Mesothelial cell of epicardium (in vitro differentiated cells): ENCODE data around the gene MAMDC2. TPM values are rescaled to one million over a fixed set of nuclear protein-coding genes. Genes with fewer than 3 reads are reported as not detected.

Experiments
- DNase-seq, 2 experiments: peaks; one replicate each; pipeline ENCODE4 v3.0.0; 2021; ENCODE audit warnings: low spot score in 2 of 2; ENCODE audit not compliant: unreplicated experiment in 2 of 2
- H3K27ac Mint-ChIP-seq: 2 replicates; pipeline ENCODE4 v1.8.0; 2021; ENCODE audit warnings: mixed read lengths
- H3K27me3 Mint-ChIP-seq: 2 replicates; pipeline ENCODE4 v1.8.0; 2021; ENCODE audit warnings: low read depth, mixed read lengths
- H3K36me3 Mint-ChIP-seq: 2 replicates; pipeline ENCODE4 v1.8.0; 2021; ENCODE audit warnings: mixed read lengths
- H3K4me1 Mint-ChIP-seq: 2 replicates; pipeline ENCODE4 v1.8.0; 2021; ENCODE audit warnings: mixed read lengths
- H3K4me3 Mint-ChIP-seq: 2 replicates; pipeline ENCODE4 v1.8.0; 2021; ENCODE audit warnings: mild to moderate bottlenecking, moderate library complexity, mixed read lengths
- H3K9me3 Mint-ChIP-seq: 2 replicates; pipeline ENCODE4 v1.8.0; 2021; ENCODE audit warnings: mixed read lengths
- total RNA-seq: library from RNA; stranded (reverse); gene quantifications from 3 replicates; pipeline ENCODE4 v1.2.1, GENCODE V29; 2021
- TF ChIP-seq, protein P1 (sequence below): fragments of 200-600 bp; sonication (generic); IDR thresholded peaks from one replicate; pipeline ENCODE4 v1.5.0; 2021; ENCODE audit warnings: antibody characterized with exemption; ENCODE audit not compliant: unreplicated experiment

MAMDC2 gene
- total RNA-seq, 1 donor from 2014 or later: 0.49 TPM

DNA sequence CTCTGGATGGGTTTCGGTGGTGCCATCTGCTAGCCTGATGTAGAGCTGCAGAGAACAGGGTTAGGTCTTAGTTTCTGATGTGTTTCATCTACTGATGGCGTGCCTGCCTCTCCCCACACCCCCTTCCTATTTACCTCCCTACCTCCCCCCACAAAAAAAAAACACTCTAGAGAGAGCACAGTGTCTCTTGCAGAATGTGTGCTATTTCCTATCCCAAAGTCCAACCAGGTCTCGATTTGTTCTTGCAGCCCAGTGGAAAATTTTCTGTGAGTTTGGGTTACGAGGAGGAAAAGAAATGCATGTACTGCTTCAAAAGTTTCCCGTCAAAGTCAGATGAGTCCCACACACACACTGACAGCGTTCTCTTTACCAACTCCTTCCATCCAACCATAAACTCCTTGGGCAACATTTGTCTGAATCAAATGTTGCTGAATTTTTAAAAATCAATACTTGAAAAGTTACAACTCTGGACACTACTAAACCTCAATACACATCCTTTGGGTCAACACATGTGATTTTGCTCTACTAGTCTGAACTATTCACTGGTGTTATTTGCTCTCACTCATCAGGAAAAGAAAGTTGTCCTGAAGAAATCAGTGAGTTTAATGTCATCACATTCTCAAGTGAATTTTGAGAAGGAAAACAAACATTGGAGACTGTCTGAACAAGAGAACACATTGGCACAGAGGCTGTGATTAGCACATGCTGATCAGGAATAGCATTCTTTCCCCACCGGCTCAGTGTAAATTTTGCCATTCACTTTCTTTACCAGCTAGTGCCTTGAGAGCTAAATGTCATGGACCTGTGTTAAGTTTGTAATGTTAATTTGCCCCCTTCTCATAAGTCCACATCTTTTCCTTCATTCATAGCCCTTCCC is 84.1 kb downstream of the MAMDC2 start:
- H3K27me3 Mint-ChIP-seq: no peaks in the 10 kb centered on the region
- H3K4me3 Mint-ChIP-seq: no peak overlapping the region
- H3K9me3 Mint-ChIP-seq: peaks cover 3% of the 10 kb centered on the region
- peaks cover 4% of the 10 kb centered on the region for H3K4me1 Mint-ChIP-seq
- TF ChIP-seq, protein P1, sequence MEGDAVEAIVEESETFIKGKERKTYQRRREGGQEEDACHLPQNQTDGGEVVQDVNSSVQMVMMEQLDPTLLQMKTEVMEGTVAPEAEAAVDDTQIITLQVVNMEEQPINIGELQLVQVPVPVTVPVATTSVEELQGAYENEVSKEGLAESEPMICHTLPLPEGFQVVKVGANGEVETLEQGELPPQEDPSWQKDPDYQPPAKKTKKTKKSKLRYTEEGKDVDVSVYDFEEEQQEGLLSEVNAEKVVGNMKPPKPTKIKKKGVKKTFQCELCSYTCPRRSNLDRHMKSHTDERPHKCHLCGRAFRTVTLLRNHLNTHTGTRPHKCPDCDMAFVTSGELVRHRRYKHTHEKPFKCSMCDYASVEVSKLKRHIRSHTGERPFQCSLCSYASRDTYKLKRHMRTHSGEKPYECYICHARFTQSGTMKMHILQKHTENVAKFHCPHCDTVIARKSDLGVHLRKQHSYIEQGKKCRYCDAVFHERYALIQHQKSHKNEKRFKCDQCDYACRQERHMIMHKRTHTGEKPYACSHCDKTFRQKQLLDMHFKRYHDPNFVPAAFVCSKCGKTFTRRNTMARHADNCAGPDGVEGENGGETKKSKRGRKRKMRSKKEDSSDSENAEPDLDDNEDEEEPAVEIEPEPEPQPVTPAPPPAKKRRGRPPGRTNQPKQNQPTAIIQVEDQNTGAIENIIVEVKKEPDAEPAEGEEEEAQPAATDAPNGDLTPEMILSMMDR: no peak
- DNase-seq: no peak
- H3K36me3 Mint-ChIP-seq: peaks cover 4% of the 10 kb centered on the region
- no peak overlapping the region for H3K27ac Mint-ChIP-seq

DNA sequence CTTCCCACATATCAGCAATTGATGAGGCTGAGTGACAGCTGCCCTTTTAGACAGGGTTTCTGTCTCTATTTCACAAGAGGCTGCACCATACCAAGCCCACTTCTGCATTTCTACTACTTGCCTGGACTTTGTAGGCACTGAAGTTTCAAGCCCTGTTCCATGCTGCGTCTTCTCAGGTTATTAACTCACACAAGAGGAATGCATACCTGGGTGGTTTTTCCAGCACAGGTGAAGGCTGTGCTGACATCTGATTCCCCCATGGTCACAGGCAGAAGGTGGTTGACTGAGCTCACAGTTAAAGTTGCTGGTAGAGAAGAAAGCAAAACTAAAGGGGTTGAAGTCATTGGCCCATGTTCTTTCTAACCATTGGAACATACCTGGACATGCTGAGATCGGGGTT is 86.6 kb downstream of the MAMDC2 start:
- no peak overlapping the region for H3K4me3 Mint-ChIP-seq
- no peak overlapping the region for H3K27ac Mint-ChIP-seq
- TF ChIP-seq, protein P1: no peak
- peaks cover 3% of the 10 kb centered on the region for H3K9me3 Mint-ChIP-seq
- peaks cover 4% of the 10 kb centered on the region for H3K36me3 Mint-ChIP-seq
- no peaks in the 10 kb centered on the region for H3K27me3 Mint-ChIP-seq
- DNase-seq: no peak
- H3K4me1 Mint-ChIP-seq: peaks cover 24% of the 10 kb centered on the region

DNA sequence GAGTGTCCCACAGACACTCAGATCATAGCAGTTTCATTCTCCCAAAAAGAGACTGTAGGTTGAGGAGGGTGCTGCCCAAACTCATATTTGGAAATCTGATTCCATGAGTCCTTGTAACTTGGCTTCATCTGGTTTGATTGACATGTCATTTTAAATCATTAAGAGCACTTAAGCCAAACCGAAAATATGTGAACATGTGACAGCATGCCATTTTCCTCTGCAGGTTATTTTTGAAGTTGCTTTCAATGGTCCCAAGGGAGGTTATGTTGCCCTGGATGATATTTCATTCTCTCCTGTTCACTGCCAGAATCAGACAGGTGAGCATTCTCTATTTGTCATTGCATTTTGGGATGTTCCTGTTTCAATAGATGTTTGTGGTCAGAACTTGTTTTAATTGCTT is 87.6 kb downstream of the MAMDC2 start:
- Mint-ChIP-seq H3K27ac (no peak overlapping the region), H3K36me3 (peaks cover 4% of the 10 kb centered on the region), H3K27me3 (no peaks in the 10 kb centered on the region), H3K9me3 (peaks cover 3% of the 10 kb centered on the region), H3K4me1 (peaks cover 29% of the 10 kb centered on the region), H3K4me3 (no peak overlapping the region)
- TF ChIP-seq, protein P1: no peak
- no peak for DNase-seq

DNA sequence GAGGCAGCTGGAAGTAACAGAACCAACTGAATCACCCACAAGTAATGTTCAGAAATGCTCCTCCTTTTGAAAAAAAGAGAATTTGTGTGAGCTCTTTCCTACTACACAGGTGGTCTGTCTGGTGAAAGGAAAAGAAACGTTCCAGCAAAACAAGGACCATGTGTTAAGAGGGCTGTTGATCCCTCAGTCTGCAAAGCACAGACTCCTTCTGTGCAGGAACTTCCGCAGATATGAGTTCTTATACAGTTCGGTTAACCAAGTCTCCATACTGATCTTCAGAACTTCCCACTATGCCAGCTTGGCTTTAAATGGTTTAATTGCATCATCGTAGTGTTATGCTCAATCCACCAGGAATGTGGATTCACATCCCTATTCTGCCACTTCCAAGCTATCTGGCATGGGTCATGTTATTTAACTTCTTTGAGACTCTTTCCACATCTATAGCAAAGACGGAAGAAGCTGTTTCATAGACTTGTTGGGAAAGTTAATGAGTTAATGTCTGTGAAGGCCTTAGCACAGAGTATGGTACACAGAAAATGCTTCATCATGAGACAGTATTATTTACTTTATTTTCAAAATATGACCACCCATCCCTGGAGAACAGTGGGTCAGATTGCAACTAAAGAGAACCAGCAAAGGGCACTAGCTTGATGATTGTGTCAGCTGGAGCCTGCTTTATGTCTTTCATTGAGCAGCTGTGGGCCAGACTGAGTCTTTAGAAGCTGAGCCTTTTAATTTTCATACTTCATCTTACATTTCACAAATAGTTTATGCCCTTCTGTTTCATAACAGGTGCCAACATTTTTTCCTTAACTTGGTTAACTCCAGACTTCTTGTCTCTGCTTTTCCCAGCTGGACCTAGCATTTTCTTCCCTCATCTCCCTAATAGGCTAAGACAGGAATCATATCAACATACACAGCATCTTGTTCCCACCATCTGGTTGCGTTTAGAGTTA is 89.9 kb downstream of the MAMDC2 start:
- Mint-ChIP-seq H3K27me3 (no peaks in the 10 kb centered on the region), H3K4me3 (no peak overlapping the region), H3K27ac (no peak overlapping the region), H3K4me1 (peaks cover 29% of the 10 kb centered on the region), H3K36me3 (peaks cover 4% of the 10 kb centered on the region), H3K9me3 (peaks cover 3% of the 10 kb centered on the region)
- TF ChIP-seq, protein P1: no peak
- no peak for DNase-seq

DNA sequence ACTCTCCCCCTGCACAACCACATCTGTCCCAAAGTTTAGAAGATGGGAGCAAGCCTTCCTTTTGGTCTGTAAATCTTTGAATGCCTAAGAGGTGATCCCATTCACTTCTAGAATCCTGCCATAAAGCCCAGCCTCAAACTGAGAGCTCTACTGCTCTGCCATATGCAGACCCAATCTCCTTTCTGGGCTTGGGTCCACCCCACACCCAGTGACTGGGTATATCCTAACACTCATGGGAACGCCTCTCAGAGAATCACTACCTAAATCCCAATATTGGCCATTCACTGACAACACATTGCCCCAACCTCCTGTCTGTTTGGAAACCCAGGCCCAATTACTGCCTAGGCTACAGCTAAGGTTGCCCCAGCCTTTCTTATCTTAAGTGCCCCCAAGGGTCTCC is 90.7 kb downstream of the MAMDC2 start:
- TF ChIP-seq, protein P1: no peak
- Mint-ChIP-seq H3K27me3 (no peaks in the 10 kb centered on the region), H3K4me1 (peaks cover 29% of the 10 kb centered on the region), H3K27ac (peak overlapping the region; percentile 36), H3K4me3 (no peak overlapping the region), H3K36me3 (no peaks in the 10 kb centered on the region), H3K9me3 (no peaks in the 10 kb centered on the region)
- DNase-seq: no peak
